PC-3 (cell line): Measurements from ENCODE around the gene C16orf92. TPM values are rescaled to one million over a fixed set of nuclear protein-coding genes. Genes with fewer than 3 reads are reported as not detected.

ENCODE experiments used
- ATAC-seq: fragments of 200-7000 bp; cut with Tn5 transposase; 2 replicates; pipeline ENCODE4 v1.9.1; 2020; ENCODE audit warnings: mild to moderate bottlenecking, moderate library complexity
- BruUV-seq: library from RNA; stranded (reverse); fragments of 400-500 nt; replicated peaks from 2 replicates; lab custom pipeline; 2021; lab: Mats Ljungman, UMichigan
- CTCF ChIA-PET: fragments of 300-600 bp; sonication (Branson Sonifier 250); formaldehyde crosslinking; loops from one replicate; lab custom pipeline; 2022; ENCODE audit warnings: antibody characterized with exemption; lab: Charles Lee
- POLR2A ChIA-PET: fragments of 300-600 bp; sonication (Branson Sonifier 250); formaldehyde crosslinking; loops from one replicate; lab custom pipeline; 2022; ENCODE audit warnings: antibody characterized with exemption; ENCODE audit not compliant: unreplicated experiment; lab: Charles Lee
- DNase-seq: peaks from one replicate; pipeline ENCODE4 v3.0.0-alpha.2; 2015
- H2AFZ ChIP-seq: fragments of 300-600 bp; sonication (generic); 2 replicates; pipeline ENCODE4 v1.6.0; 2016; ENCODE audit warnings: antibody characterized with exemption, low read length
- H3F3A ChIP-seq: fragments of 300-600 bp; sonication (generic); one replicate; pipeline ENCODE4 v1.6.0; 2017; ENCODE audit warnings: antibody characterized with exemption, low read length, control low read depth, mild to moderate bottlenecking; ENCODE audit not compliant: unreplicated experiment
- H3K27ac ChIP-seq: fragments of 300-600 bp; sonication (generic); 2 replicates; pipeline ENCODE4 v1.5.1; 2016; ENCODE audit warnings: mild to moderate bottlenecking, low read length
- H3K27me3 ChIP-seq: fragments of 300-600 bp; sonication (generic); 2 replicates; pipeline ENCODE4 v1.6.1; 2016; ENCODE audit warnings: low read length, mixed read lengths
- H3K36me3 ChIP-seq: fragments of 300-600 bp; sonication (generic); 2 replicates; pipeline ENCODE4 v1.6.1; 2016; ENCODE audit warnings: low read depth, mixed run types, low read length, mixed read lengths
- H3K4me1 ChIP-seq: fragments of 300-600 bp; sonication (generic); 2 replicates; pipeline ENCODE4 v1.5.1; 2016; ENCODE audit warnings: low read length; ENCODE audit not compliant: insufficient read depth
- H3K4me2 ChIP-seq: fragments of 300-600 bp; sonication (generic); 2 replicates; pipeline ENCODE4 v1.6.0; 2016; ENCODE audit warnings: low read length
- H3K4me3 ChIP-seq: fragments of 300-600 bp; sonication (generic); 2 replicates; pipeline ENCODE4 v1.5.1; 2016; ENCODE audit warnings: mild to moderate bottlenecking, low read length, mixed read lengths
- H3K79me2 ChIP-seq: fragments of 300-600 bp; sonication (generic); 2 replicates; pipeline ENCODE4 v1.6.1; 2017; ENCODE audit warnings: low read length, mixed read lengths
- H3K9ac ChIP-seq: fragments of 300-600 bp; sonication (generic); 2 replicates; pipeline ENCODE4 v1.6.0; 2016; ENCODE audit warnings: mild to moderate bottlenecking, low read length
- H3K9me2 ChIP-seq: fragments of 300-600 bp; sonication (generic); replicated peaks from 2 replicates; pipeline ENCODE4 v1.6.1; 2016; ENCODE audit warnings: mixed run types, low read length, mixed read lengths
- H3K9me3 ChIP-seq: fragments of 300-600 bp; sonication (generic); 2 replicates; pipeline ENCODE4 v1.6.1; 2016; ENCODE audit warnings: low read length, mixed read lengths
- H4K20me1 ChIP-seq: fragments of 300-600 bp; sonication (generic); 2 replicates; pipeline ENCODE4 v1.6.1; 2016; ENCODE audit warnings: low read length, mixed read lengths
- CTCF ChIP-seq: fragments of 300-600 bp; sonication (generic); conservative IDR thresholded peaks from 2 replicates; pipeline ENCODE4 v1.5.1; 2017; ENCODE audit warnings: antibody characterized with exemption, low read depth, mild to moderate bottlenecking, low read length
- EZH2 ChIP-seq: fragments of 300-600 bp; sonication (generic); IDR thresholded peaks from one replicate; pipeline ENCODE4 v1.6.1; 2017; ENCODE audit warnings: antibody characterized with exemption, mild to moderate bottlenecking, low read length; ENCODE audit not compliant: unreplicated experiment
- EZH2phosphoT487 ChIP-seq: fragments of 300-600 bp; sonication (generic); IDR thresholded peaks from 2 replicates; pipeline ENCODE4 v1.6.1; 2018; ENCODE audit warnings: mild to moderate bottlenecking, antibody characterized with exemption, low read length, borderline replicate concordance
- intact Hi-C: fragments of 100-400 bp; cut with micrococcal nuclease; formaldehyde crosslinking; loops from 2 replicates; pipeline ENCODE4 v1.9.0; 2023
- total RNA-seq: library from RNA; depleted of rRNA; stranded (reverse); fragments of >200 nt; gene quantifications from 2 replicates; pipeline ENCODE4 v1.2.3, GENCODE V29; 2014

C16orf92 gene
- total RNA-seq, 1 experiment from 2014 or later: not detected

DNA sequence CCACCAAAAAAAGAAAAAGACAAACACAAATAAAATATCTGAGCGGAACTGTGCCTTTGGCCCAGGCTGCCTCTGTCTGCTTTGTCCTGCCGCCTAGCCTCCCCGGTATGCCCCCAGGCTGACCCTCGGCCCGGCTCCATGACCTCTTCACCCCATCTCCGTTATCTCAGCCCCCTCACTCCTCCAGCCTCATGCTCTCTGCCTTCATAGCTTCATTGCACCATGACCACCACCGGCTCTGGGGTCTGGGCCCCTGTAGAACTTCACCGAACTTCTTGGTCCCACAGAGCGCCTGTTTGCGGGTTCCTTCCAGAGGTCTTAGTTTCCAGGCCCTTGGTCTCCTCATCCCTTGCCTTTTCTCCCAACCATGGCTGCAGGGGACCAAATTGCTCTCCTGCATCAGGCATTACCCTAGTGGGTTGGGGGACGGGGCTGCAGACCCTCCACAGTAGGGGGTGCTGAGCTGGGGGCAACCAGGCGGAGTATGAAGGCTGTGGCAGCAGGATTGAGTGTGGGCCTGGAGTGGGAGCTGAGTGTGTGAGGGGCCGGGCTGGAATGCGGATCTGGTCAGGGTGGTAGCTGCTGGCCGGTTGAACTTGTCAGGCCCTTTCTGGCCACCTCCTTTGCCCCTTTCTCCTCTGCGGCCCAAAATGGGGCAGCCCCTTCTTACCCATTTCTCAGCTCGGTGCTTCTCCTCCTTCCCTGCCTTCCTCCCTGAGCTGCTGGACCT, 34.5 kb upstream of the C16orf92 start:
- H3K9me3 ChIP-seq: no peaks in the 10 kb centered on the region
- BruUV-seq: no TSS peak
- no peaks in the 10 kb centered on the region for H3K27me3 ChIP-seq
- CTCF ChIA-PET: no interaction called here
- no peak for ATAC-seq
- TF ChIP-seq EZH2: no peak
- no peak for TF ChIP-seq EZH2phosphoT487
- TF ChIP-seq CTCF: no peak
- H3K9me2 ChIP-seq: no peaks in the 10 kb centered on the region
- no peak overlapping the region for H3K4me3 ChIP-seq
- POLR2A ChIA-PET: interaction anchor here (0.6 kb wide), 1 partner anchor 110 kb away, joined by 4 read pairs; no protein-coding TSS in a partner anchor
- intact Hi-C loops: no loop called here
- H3K79me2 ChIP-seq: no peaks in the 10 kb centered on the region
- H3K36me3 ChIP-seq: peaks cover 14% of the 10 kb centered on the region
- no peaks in the 10 kb centered on the region for H3K4me1 ChIP-seq
- no peak for DNase-seq
- no peak overlapping the region for H2AFZ ChIP-seq
- H3K4me2 ChIP-seq: no peak overlapping the region
- H3F3A ChIP-seq: no peaks in the 10 kb centered on the region
- H4K20me1 ChIP-seq: no peaks in the 10 kb centered on the region
- H3K27ac ChIP-seq: no peak overlapping the region
- no peak overlapping the region for H3K9ac ChIP-seq

- BruUV-seq: no TSS peak
- H3K36me3 ChIP-seq: peaks cover 13% of the 10 kb centered on the region
- H2AFZ ChIP-seq: no peak overlapping the region
- ATAC-seq (no peak), DNase-seq (no peak)
- H3K9me3 ChIP-seq: no peaks in the 10 kb centered on the region
- peaks cover 3% of the 10 kb centered on the region for H3K4me1 ChIP-seq
- no peak overlapping the region for H3K9ac ChIP-seq
- H3K79me2 ChIP-seq: no peaks in the 10 kb centered on the region
- H3K27ac ChIP-seq: no peak overlapping the region
- H3F3A ChIP-seq: no peaks in the 10 kb centered on the region
- H3K4me2 ChIP-seq: no peak overlapping the region
- ChIA-PET CTCF (no interaction called here), POLR2A (interaction anchor here (0.6 kb wide), 1 partner anchor 111 kb away, joined by 4 read pairs; no protein-coding TSS in a partner anchor)
- intact Hi-C loops: no loop called here
- no peak for TF ChIP-seq CTCF
- TF ChIP-seq EZH2phosphoT487: no peak
- TF ChIP-seq EZH2: no peak
- H4K20me1 ChIP-seq: no peaks in the 10 kb centered on the region
- no peaks in the 10 kb centered on the region for H3K9me2 ChIP-seq
- H3K4me3 ChIP-seq: no peak overlapping the region
- no peaks in the 10 kb centered on the region for H3K27me3 ChIP-seq
These were observed 33.7 kb upstream of the C16orf92 start for GRCh38 chr16:29989111-29989858.
